ENCODE data around the gene LYPD1.

Gene LYPD1

GRCh38 chr2:132668189-132668823, 1.7 kb downstream of the LYPD1 start:
- no peak for DNase-seq (ENCODE audit: low read depth, low spot score)

GRCh38 chr2:132667706-132668105, 2.3 kb downstream of the LYPD1 start:
- no peak for DNase-seq (ENCODE audit: low read depth, low spot score)

GRCh38 chr2:132665401-132666140, 4.4 kb downstream of the LYPD1 start:
- DNase-seq (ENCODE audit: low read depth, low spot score), result no peak

- DNase-seq (ENCODE audit: low read depth, low spot score), result no peak
These were observed 5.9 kb downstream of the LYPD1 start for GRCh38 chr2:132664096-132664495.

- no peak for DNase-seq (ENCODE audit: low read depth, low spot score)
These were observed 7.3 kb downstream of the LYPD1 start for GRCh38 chr2:132662732-132663131.

- DNase-seq (ENCODE audit: low read depth, low spot score), result no peak
These were observed 10.7 kb downstream of the LYPD1 start for GRCh38 chr2:132659331-132659730.

- DNase-seq (ENCODE audit: low read depth, low spot score), result no peak
These were observed 13.6 kb downstream of the LYPD1 start for GRCh38 chr2:132656266-132656975.

- DNase-seq (ENCODE audit: low read depth, low spot score), result no peak
These were observed 15.0 kb downstream of the LYPD1 start for GRCh38 chr2:132654968-132655367.

GRCh38 chr2:132654335-132654734, 15.7 kb downstream of the LYPD1 start:
- DNase-seq (ENCODE audit: low read depth, low spot score), result no peak

GRCh38 chr2:132652474-132652873, 17.5 kb downstream of the LYPD1 start:
- no peak for DNase-seq (ENCODE audit: low read depth, low spot score)

- no peak for DNase-seq (ENCODE audit: low read depth, low spot score)
These were observed 18.6 kb downstream of the LYPD1 start for GRCh38 chr2:132651115-132652045.

- DNase-seq (ENCODE audit: low read depth, low spot score), result no peak
These were observed 23.4 kb downstream of the LYPD1 start for GRCh38 chr2:132646540-132647108.

- DNase-seq (ENCODE audit: low read depth, low spot score), result no peak
These were observed 24.1 kb downstream of the LYPD1 start for GRCh38 chr2:132645722-132646539.

GRCh38 chr2:132645176-132645575, 24.8 kb downstream of the LYPD1 start:
- no peak for DNase-seq (ENCODE audit: low read depth, low spot score)

GRCh38 chr2:132642415-132642814, 27.6 kb downstream of the LYPD1 start:
- DNase-seq (ENCODE audit: low read depth, low spot score), result no peak

- DNase-seq (ENCODE audit: low read depth, low spot score), result no peak
These were observed 28.2 kb downstream of the LYPD1 start for GRCh38 chr2:132641819-132642218.

- no peak for DNase-seq (ENCODE audit: low read depth, low spot score)
These were observed 29.9 kb downstream of the LYPD1 start for GRCh38 chr2:132640116-132640515.

GRCh38 chr2:132638313-132639040, 31.5 kb downstream of the LYPD1 start:
- no peak for DNase-seq (ENCODE audit: low read depth, low spot score)

GRCh38 chr2:132636346-132636745, 33.7 kb downstream of the LYPD1 start:
- DNase-seq (ENCODE audit: low read depth, low spot score), result no peak

- no peak for DNase-seq (ENCODE audit: low read depth, low spot score)
These were observed 36.4 kb downstream of the LYPD1 start for GRCh38 chr2:132633635-132634034.
